Measurements from ENCODE around the gene PPIP5K2.
"Not testable (repeated sequence)": the region's sequence is repeated elsewhere in the genome, so short reads cannot be mapped to it uniquely, and the experiment has no call there.

Gene PPIP5K2

GRCh38 chr5:103217101-103217500 lies 97.0 kb downstream of the PPIP5K2 start:
- in situ Hi-C loops (cut with HindIII; ENCODE audit: low sequenced_read_pairs) = no loop called here
- TF ChIP-seq CTCF (IDR thresholded peaks at IDR 0.05; ENCODE audit: low read depth, low read length, missing control alignments) = no peak
- no peak for DNase-seq (ENCODE audit: low read depth)
- no peak overlapping the region for H3K4me3 ChIP-seq (ENCODE audit: low read depth, low read length)

- H3K4me3 ChIP-seq (ENCODE audit: low read depth, low read length) = no peak overlapping the region
- DNase-seq (ENCODE audit: low read depth) = peak; percentile 49
- TF ChIP-seq CTCF (IDR thresholded peaks at IDR 0.05; ENCODE audit: low read depth, low read length, missing control alignments) = no peak
- in situ Hi-C loops (cut with HindIII; ENCODE audit: low sequenced_read_pairs) = no loop called here
Observed at GRCh38 chr5:103218164-103218563, 98.1 kb downstream of the PPIP5K2 start.

GRCh38 chr5:103219074-103219473 lies 99.0 kb downstream of the PPIP5K2 start:
- H3K4me3 ChIP-seq (ENCODE audit: low read depth, low read length); DNase-seq (ENCODE audit: low read depth); in situ Hi-C loops (cut with HindIII; ENCODE audit: low sequenced_read_pairs): not testable (repeated sequence)

- in situ Hi-C loops (cut with HindIII; ENCODE audit: low sequenced_read_pairs) = no loop called here
- no peak for TF ChIP-seq CTCF (IDR thresholded peaks at IDR 0.05; ENCODE audit: low read depth, low read length, missing control alignments)
- DNase-seq (ENCODE audit: low read depth) = no peak
- H3K4me3 ChIP-seq (ENCODE audit: low read depth, low read length) = no peak overlapping the region
Observed at GRCh38 chr5:103223031-103223955, 103.2 kb downstream of the PPIP5K2 start.

GRCh38 chr5:103224118-103224893 lies 104.2 kb downstream of the PPIP5K2 start:
- peak; percentile 73 for TF ChIP-seq CTCF (IDR thresholded peaks at IDR 0.05; ENCODE audit: low read depth, low read length, missing control alignments)
- in situ Hi-C loops (cut with HindIII; ENCODE audit: low sequenced_read_pairs) = no loop called here
- peak; percentile 70 for DNase-seq (ENCODE audit: low read depth)
- H3K4me3 ChIP-seq (ENCODE audit: low read depth, low read length) = no peak overlapping the region

- no peak for TF ChIP-seq CTCF (IDR thresholded peaks at IDR 0.05; ENCODE audit: low read depth, low read length, missing control alignments)
- no peak overlapping the region for H3K4me3 ChIP-seq (ENCODE audit: low read depth, low read length)
- no peak for DNase-seq (ENCODE audit: low read depth)
- in situ Hi-C loops (cut with HindIII; ENCODE audit: low sequenced_read_pairs) = no loop called here
Observed at GRCh38 chr5:103224894-103225246, 104.8 kb downstream of the PPIP5K2 start.

- in situ Hi-C loops (cut with HindIII; ENCODE audit: low sequenced_read_pairs) = no loop called here
- no peak for DNase-seq (ENCODE audit: low read depth)
- no peak overlapping the region for H3K4me3 ChIP-seq (ENCODE audit: low read depth, low read length)
- no peak for TF ChIP-seq CTCF (IDR thresholded peaks at IDR 0.05; ENCODE audit: low read depth, low read length, missing control alignments)
Observed at GRCh38 chr5:103228061-103228460, 108.0 kb downstream of the PPIP5K2 start.

Data from astrocyte of the cerebellum (primary cell).